ENCODE data around the gene LRRC3B.

LRRC3B gene

GRCh38 chr3:26753095-26753494, 130.5 kb downstream of the LRRC3B start (continued):
- TF ChIP-seq ZNF518A (tag by site-specific recombination; conservative IDR thresholded peaks at IDR 0.05; ENCODE audit: low read depth) (no peak), ZNF214 (tag by site-specific recombination; IDR thresholded peaks at IDR 0.05; ENCODE audit: borderline replicate concordance) (no peak), PRDM1 (tag by site-specific recombination; IDR thresholded peaks at IDR 0.05) (no peak), BCL11B (tag by site-specific recombination; IDR thresholded peaks at IDR 0.05; ENCODE audit: low read depth) (no peak), ZNF488 (tag by site-specific recombination; IDR thresholded peaks at IDR 0.05) (no peak), ZNF132 (tag by site-specific recombination; IDR thresholded peaks at IDR 0.05; ENCODE audit: borderline replicate concordance) (no peak), IKZF3 (tag by site-specific recombination; IDR thresholded peaks at IDR 0.05) (no peak), ZNF423 (tag by site-specific recombination; IDR thresholded peaks at IDR 0.05) (no peak), ZNF114 (tag by site-specific recombination; IDR thresholded peaks at IDR 0.05) (no peak), ZNF16 (tag by site-specific recombination; IDR thresholded peaks at IDR 0.05; ENCODE audit: low read depth) (no peak), ZFHX2 (tag by site-specific recombination; conservative IDR thresholded peaks at IDR 0.05) (no peak), ZSCAN23 (tag by site-specific recombination; IDR thresholded peaks at IDR 0.05) (no peak), YY1 (tag by site-specific recombination; IDR thresholded peaks at IDR 0.05) (no peak)

- TF ChIP-seq ZNF555 (tag by site-specific recombination; conservative IDR thresholded peaks at IDR 0.05) (no peak), ZNF670 (tag by site-specific recombination; IDR thresholded peaks at IDR 0.05; ENCODE audit: low read depth) (no peak), ZNF138 (tag by site-specific recombination; IDR thresholded peaks at IDR 0.05; ENCODE audit: borderline replicate concordance) (no peak), ZNF792 (tag by site-specific recombination; IDR thresholded peaks at IDR 0.05) (no peak), ZNF560 (tag by site-specific recombination; IDR thresholded peaks at IDR 0.05; ENCODE audit: borderline replicate concordance) (no peak), ZBTB8A (tag by site-specific recombination; IDR thresholded peaks at IDR 0.05) (no peak), ZNF341 (tag by site-specific recombination; IDR thresholded peaks at IDR 0.05; ENCODE audit: low read depth) (no peak), ZSCAN4 (tag by site-specific recombination; IDR thresholded peaks at IDR 0.05) (no peak), ZNF175 (tag by site-specific recombination; IDR thresholded peaks at IDR 0.05) (no peak), KLF9 (tag by site-specific recombination; IDR thresholded peaks at IDR 0.05; ENCODE audit: low read depth) (no peak), ZNF132 (tag by site-specific recombination; IDR thresholded peaks at IDR 0.05; ENCODE audit: borderline replicate concordance) (no peak), GLI2 (tag by site-specific recombination; IDR thresholded peaks at IDR 0.05; ENCODE audit: borderline replicate concordance, low read depth) (no peak), PATZ1 (tag by site-specific recombination; IDR thresholded peaks at IDR 0.05) (no peak), ZNF184 (tag by site-specific recombination; IDR thresholded peaks at IDR 0.05) (no peak)
- H3K9me3 ChIP-seq (ENCODE audit: control insufficient read depth, insufficient read depth, low read depth, low read length), result no peaks in the 10 kb centered on the region
- no peaks in the 10 kb centered on the region for H3K36me3 ChIP-seq (ENCODE audit: control insufficient read depth in 2 of 2, insufficient read depth in 1 of 2, low read length in 2 of 2)
- no peak overlapping the region for H3K4me3 ChIP-seq (ENCODE audit: low read depth, low read length)
- H3K4me1 ChIP-seq (ENCODE audit: control insufficient read depth, insufficient read depth, low read length), result no peaks in the 10 kb centered on the region
- H3K27ac ChIP-seq (ENCODE audit: extremely low read depth, low read depth, low read length), result no peak overlapping the region
- ChIA-PET POLR2A (no interaction called here), CTCF (no interaction called here)
Measured at GRCh38 chr3:26757978-26758377, 135.4 kb downstream of the LRRC3B start.

Measured in HEK293 (cell line).